Uterus (tissue), 2 donors: ENCODE data around the gene GAMT.

Source experiments
- CTCF ChIP-seq, 4 experiments: fragments of 200-600 bp in 2 of 4; fragments of 450-650 bp in 2 of 4; sonication (generic) in 2 of 4; IDR thresholded peaks; one replicate each; pipeline ENCODE4 v1.5.1; 2016 to 2019; ENCODE audit warnings: antibody characterized with exemption in 4 of 4, mild to moderate bottlenecking in 2 of 4, moderate library complexity in 1 of 4
- POLR2A ChIP-seq, 2 donors: fragments of 450-650 bp; IDR thresholded peaks; one replicate each; pipeline ENCODE4 v1.6.1; 2016; ENCODE audit warnings: antibody characterized with exemption in 2 of 2, mild to moderate bottlenecking in 1 of 2, moderate library complexity in 1 of 2

GRCh38 chr19:1411255-1412191 is 10.2 kb upstream of the GAMT start:
- TF ChIP-seq CTCF (IDR thresholded peaks at IDR 0.05) = no peak
- TF ChIP-seq POLR2A (IDR thresholded peaks at IDR 0.05) = no peak
